SK-N-SH (cell line): ENCODE measurements around the gene LRRC51.
A peak's percentile ranks its signal among the peaks of the same experiment; 100 is the strongest.

Experiments used
- EP300 ChIP-seq, 2 experiments: IDR thresholded peaks; 2 replicates each; pipeline versions ENCODE4 v1.4.0 to v1.6.1; 2012; ENCODE audit warnings: borderline replicate concordance in 1 of 2, low read depth in 1 of 2, low read length in 1 of 2
- GABPA ChIP-seq: IDR thresholded peaks from 2 replicates; pipeline ENCODE4 v1.4.0; 2012; ENCODE audit warnings: low read depth, mild to moderate bottlenecking
- JUND ChIP-seq: IDR thresholded peaks from 2 replicates; pipeline ENCODE4 v1.4.0; 2012
- MXI1 ChIP-seq: IDR thresholded peaks from 2 replicates; pipeline ENCODE4 v1.6.1; 2012; ENCODE audit warnings: mild to moderate bottlenecking, low read depth, low read length, improper control_type of control experiment
- NRF1 ChIP-seq: IDR thresholded peaks from 2 replicates; pipeline ENCODE4 v1.6.1; 2012; ENCODE audit warnings: low read depth, mild to moderate bottlenecking, low read length
- POLR2AphosphoS5 ChIP-seq: IDR thresholded peaks from 2 replicates; pipeline ENCODE4 v1.6.1; 2012; ENCODE audit warnings: low read depth, low read length
- RAD21 ChIP-seq: IDR thresholded peaks from 2 replicates; pipeline ENCODE4 v1.6.1; 2012; ENCODE audit warnings: mild to moderate bottlenecking, low read length
- RCOR1 ChIP-seq: fragments of 150-350 bp; IDR thresholded peaks from 2 replicates; pipeline ENCODE4 v1.6.1; 2017; ENCODE audit warnings: antibody characterized with exemption, low read length
- SMC3 ChIP-seq: IDR thresholded peaks from 2 replicates; pipeline ENCODE4 v1.6.1; 2012; ENCODE audit warnings: low read depth, low read length, improper control_type of control experiment
- TAF1 ChIP-seq: IDR thresholded peaks from 2 replicates; pipeline ENCODE4 v1.6.1; 2012; ENCODE audit warnings: low read depth, mild to moderate bottlenecking, low read length, moderate library complexity, borderline replicate concordance
- USF2 ChIP-seq: fragments of 150-350 bp; IDR thresholded peaks from 2 replicates; pipeline ENCODE4 v1.6.1; 2017; ENCODE audit warnings: antibody characterized with exemption, low read length, low read depth, borderline replicate concordance
- TF ChIP-seq, protein P1 (sequence below): fragments of 200-600 bp; sonication (generic); IDR thresholded peaks from 2 replicates; pipeline ENCODE4 v1.6.1; 2017; ENCODE audit warnings: antibody characterized with exemption, mild to moderate bottlenecking, moderate library complexity
- TF ChIP-seq, protein P2 (sequence below): IDR thresholded peaks from 2 replicates; pipeline ENCODE4 v1.4.0; 2012; ENCODE audit warnings: low read depth
- TF ChIP-seq, protein P3 (sequence below): IDR thresholded peaks from 2 replicates; pipeline ENCODE4 v1.6.1; 2012; ENCODE audit warnings: mild to moderate bottlenecking, low read depth, low read length, moderate library complexity

GRCh38 chr11:72039031-72039855 is 41.4 kb upstream of the LRRC51 start:
- TF ChIP-seq, protein P1, sequence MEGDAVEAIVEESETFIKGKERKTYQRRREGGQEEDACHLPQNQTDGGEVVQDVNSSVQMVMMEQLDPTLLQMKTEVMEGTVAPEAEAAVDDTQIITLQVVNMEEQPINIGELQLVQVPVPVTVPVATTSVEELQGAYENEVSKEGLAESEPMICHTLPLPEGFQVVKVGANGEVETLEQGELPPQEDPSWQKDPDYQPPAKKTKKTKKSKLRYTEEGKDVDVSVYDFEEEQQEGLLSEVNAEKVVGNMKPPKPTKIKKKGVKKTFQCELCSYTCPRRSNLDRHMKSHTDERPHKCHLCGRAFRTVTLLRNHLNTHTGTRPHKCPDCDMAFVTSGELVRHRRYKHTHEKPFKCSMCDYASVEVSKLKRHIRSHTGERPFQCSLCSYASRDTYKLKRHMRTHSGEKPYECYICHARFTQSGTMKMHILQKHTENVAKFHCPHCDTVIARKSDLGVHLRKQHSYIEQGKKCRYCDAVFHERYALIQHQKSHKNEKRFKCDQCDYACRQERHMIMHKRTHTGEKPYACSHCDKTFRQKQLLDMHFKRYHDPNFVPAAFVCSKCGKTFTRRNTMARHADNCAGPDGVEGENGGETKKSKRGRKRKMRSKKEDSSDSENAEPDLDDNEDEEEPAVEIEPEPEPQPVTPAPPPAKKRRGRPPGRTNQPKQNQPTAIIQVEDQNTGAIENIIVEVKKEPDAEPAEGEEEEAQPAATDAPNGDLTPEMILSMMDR, result no peak
- TF ChIP-seq, protein P2, sequence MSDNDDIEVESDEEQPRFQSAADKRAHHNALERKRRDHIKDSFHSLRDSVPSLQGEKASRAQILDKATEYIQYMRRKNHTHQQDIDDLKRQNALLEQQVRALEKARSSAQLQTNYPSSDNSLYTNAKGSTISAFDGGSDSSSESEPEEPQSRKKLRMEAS, result no peak
- TF ChIP-seq, protein P3, sequence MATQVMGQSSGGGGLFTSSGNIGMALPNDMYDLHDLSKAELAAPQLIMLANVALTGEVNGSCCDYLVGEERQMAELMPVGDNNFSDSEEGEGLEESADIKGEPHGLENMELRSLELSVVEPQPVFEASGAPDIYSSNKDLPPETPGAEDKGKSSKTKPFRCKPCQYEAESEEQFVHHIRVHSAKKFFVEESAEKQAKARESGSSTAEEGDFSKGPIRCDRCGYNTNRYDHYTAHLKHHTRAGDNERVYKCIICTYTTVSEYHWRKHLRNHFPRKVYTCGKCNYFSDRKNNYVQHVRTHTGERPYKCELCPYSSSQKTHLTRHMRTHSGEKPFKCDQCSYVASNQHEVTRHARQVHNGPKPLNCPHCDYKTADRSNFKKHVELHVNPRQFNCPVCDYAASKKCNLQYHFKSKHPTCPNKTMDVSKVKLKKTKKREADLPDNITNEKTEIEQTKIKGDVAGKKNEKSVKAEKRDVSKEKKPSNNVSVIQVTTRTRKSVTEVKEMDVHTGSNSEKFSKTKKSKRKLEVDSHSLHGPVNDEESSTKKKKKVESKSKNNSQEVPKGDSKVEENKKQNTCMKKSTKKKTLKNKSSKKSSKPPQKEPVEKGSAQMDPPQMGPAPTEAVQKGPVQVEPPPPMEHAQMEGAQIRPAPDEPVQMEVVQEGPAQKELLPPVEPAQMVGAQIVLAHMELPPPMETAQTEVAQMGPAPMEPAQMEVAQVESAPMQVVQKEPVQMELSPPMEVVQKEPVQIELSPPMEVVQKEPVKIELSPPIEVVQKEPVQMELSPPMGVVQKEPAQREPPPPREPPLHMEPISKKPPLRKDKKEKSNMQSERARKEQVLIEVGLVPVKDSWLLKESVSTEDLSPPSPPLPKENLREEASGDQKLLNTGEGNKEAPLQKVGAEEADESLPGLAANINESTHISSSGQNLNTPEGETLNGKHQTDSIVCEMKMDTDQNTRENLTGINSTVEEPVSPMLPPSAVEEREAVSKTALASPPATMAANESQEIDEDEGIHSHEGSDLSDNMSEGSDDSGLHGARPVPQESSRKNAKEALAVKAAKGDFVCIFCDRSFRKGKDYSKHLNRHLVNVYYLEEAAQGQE, result no peak
- TF ChIP-seq MXI1 (peak; percentile 33), USF2 (no peak), EP300 (IDR thresholded peaks at IDR 0.05; ENCODE audit: borderline replicate concordance in 1 of 2, low read depth in 1 of 2, low read length in 1 of 2) (peak in 1 of 2 experiments; percentile 40; a peak in 1 of 4 replicates), RAD21 (0 out of 2 replicates have a peak, but pooled peaks have one; percentile 3), SMC3 (no peak), RCOR1 (peak; percentile 39; the same call in 1 of the 2 replicates), TAF1 (no peak), JUND (no peak), POLR2AphosphoS5 (peak; percentile 33; the same call in 1 of the 2 replicates), GABPA (no peak), NRF1 (no peak)
